ENCODE data around the gene DNAJC5.

GRCh38 chr20:63877755-63878470 lies 17.0 kb upstream of the DNAJC5 start:
- TF ChIP-seq CTCF (conservative IDR thresholded peaks at IDR 0.05; ENCODE audit: low read length) (no peak), EZH2phosphoT487 (IDR thresholded peaks at IDR 0.05; ENCODE audit: borderline replicate concordance) (no peak)
